AG04449 (cell line): ENCODE data around the gene BABAM2.

Source experiments
- CTCF ChIA-PET: fragments of 350-600 bp; formaldehyde crosslinking; extraction: SDS; loops from one replicate; lab custom pipeline; 2021; ENCODE audit warnings: antibody characterized with exemption; lab: Yijun Ruan, JAX
- POLR2A ChIA-PET: fragments of 400-600, 350-600 bp; formaldehyde crosslinking; extraction: SDS; loops from one replicate; lab custom pipeline; 2020; ENCODE audit warnings: antibody characterized with exemption, inconsistent platforms; lab: Yijun Ruan, JAX
- DNase-seq: peaks from one replicate; pipeline ENCODE4 v3.0.0-alpha.2; 2010; ENCODE audit warnings: low read depth, low spot score
- H3K4me3 ChIP-seq: 2 replicates; pipeline ENCODE4 v1.5.1; 2011; ENCODE audit warnings: low read depth, mild to moderate bottlenecking, control low read depth, low read length
- CTCF ChIP-seq: IDR thresholded peaks from one replicate; pipeline ENCODE4 v1.5.1; 2011; ENCODE audit warnings: mild to moderate bottlenecking, moderate library complexity, low read length, control low read depth, inconsistent platforms; ENCODE audit not compliant: insufficient read depth; ENCODE audit errors: missing control alignments

The BABAM2 gene

GRCh38 chr2:28173377-28173776, 282.8 kb downstream of the BABAM2 start:
- ChIA-PET CTCF (no interaction called here), POLR2A (no interaction called here)
- DNase-seq, result no peak
- no peak for TF ChIP-seq CTCF
- H3K4me3 ChIP-seq, result no peak overlapping the region

- no peak for DNase-seq
- no peak overlapping the region for H3K4me3 ChIP-seq
- POLR2A ChIA-PET, result no interaction called here
- CTCF ChIA-PET, result no interaction called here
- TF ChIP-seq CTCF, result no peak
Observed at GRCh38 chr2:28174211-28174610, 283.7 kb downstream of the BABAM2 start.

- TF ChIP-seq CTCF, result no peak
- DNase-seq, result no peak
- CTCF ChIA-PET, result no interaction called here
- POLR2A ChIA-PET, result no interaction called here
- H3K4me3 ChIP-seq, result no peak overlapping the region
Observed at GRCh38 chr2:28175028-28175427, 284.5 kb downstream of the BABAM2 start.

DNA sequence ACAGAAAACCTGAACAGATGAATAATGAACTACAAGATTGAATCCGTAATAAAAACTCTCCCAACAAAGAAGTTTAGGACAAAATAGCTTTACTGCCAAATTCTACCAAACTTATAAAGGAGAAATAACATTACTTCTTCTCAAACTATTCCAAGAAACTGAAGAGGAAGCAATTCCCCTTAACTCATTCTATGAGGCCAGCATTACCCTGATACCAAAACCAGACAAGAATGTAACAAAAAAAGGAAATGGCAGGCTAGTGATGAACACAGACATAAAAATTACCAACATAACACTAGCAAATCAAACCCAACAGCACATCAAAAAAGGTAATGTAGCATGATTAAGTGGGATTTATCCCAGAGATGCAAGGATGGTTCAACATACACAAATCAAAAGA, 288.4 kb downstream of the BABAM2 start:
- no peak for TF ChIP-seq CTCF
- CTCF ChIA-PET, result no interaction called here
- POLR2A ChIA-PET, result no interaction called here
- H3K4me3 ChIP-seq, result no peak overlapping the region
- DNase-seq, result no peak

DNA sequence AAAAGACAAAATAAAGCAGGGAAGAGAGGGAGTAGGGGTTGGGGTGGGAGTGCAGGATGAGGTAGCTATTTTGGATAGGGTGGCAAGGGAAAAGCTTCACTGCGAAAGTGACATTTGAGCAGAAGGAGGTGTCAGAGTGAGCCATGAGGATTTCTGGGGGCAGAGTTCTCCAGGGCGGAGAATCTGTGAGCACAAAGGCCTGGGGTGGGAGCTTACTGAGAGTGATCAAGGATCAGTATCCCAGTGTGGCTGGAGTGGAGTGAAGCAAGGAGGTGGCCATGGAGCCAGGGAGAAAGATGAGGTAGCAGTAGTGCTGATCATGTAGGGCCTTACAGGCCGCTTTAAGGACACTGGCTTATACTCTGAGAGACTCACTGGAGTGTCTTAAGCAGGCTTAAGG, 291.3 kb downstream of the BABAM2 start:
- no peak for DNase-seq
- POLR2A ChIA-PET, result no interaction called here
- TF ChIP-seq CTCF, result no peak
- no peak overlapping the region for H3K4me3 ChIP-seq
- CTCF ChIA-PET, result no interaction called here

GRCh38 chr2:28182348-28182747, 291.8 kb downstream of the BABAM2 start:
- TF ChIP-seq CTCF, result no peak
- ChIA-PET POLR2A (no interaction called here), CTCF (no interaction called here)

More at GRCh38 chr2:28182348-28182747, 291.8 kb downstream of the BABAM2 start:
- H3K4me3 ChIP-seq, result no peak overlapping the region
- no peak for DNase-seq
